Bronchial epithelial cell (primary cell): Measurements from ENCODE around the gene MMP14. TPM values are rescaled to one million over a fixed set of nuclear protein-coding genes. Genes with fewer than 3 reads are reported as not detected.

Experiments
- DNase-seq: peaks from one replicate; pipeline ENCODE4 v3.0.0-alpha.2; 2010; ENCODE audit warnings: low read depth
- FAIRE-seq: peaks from 2 replicates; lab custom pipeline; 2011; peaks lifted over from hg19 to GRCh38; lab: Jason Lieb, UNC
- H3K27me3 ChIP-seq: 2 replicates; pipeline ENCODE4 v1.5.1; 2011; ENCODE audit warnings: low read length; ENCODE audit not compliant: control insufficient read depth, insufficient read depth
- H3K36me3 ChIP-seq: 2 replicates; pipeline ENCODE4 v1.5.1; 2011; ENCODE audit warnings: low read length; ENCODE audit not compliant: control insufficient read depth, insufficient read depth
- H3K4me3 ChIP-seq: 2 replicates; pipeline ENCODE4 v1.5.1; 2011; ENCODE audit warnings: mild to moderate bottlenecking, low read depth, low read length, control low read depth
- total RNA-seq: library from RNA; depleted of rRNA; stranded (reverse); fragments of >200 nt; gene quantifications from 2 replicates; pipeline ENCODE4 v1.2.1, GENCODE V29; 2014
- TF ChIP-seq, protein P1 (sequence below): IDR thresholded peaks from 2 replicates; pipeline ENCODE4 v1.5.1; 2011; ENCODE audit warnings: mild to moderate bottlenecking, moderate library complexity, low read length, control low read depth, inconsistent platforms; ENCODE audit not compliant: insufficient read depth, severe bottlenecking

Gene MMP14
- total RNA-seq, 1 donor from 2014 or later, result 126 TPM

DNA sequence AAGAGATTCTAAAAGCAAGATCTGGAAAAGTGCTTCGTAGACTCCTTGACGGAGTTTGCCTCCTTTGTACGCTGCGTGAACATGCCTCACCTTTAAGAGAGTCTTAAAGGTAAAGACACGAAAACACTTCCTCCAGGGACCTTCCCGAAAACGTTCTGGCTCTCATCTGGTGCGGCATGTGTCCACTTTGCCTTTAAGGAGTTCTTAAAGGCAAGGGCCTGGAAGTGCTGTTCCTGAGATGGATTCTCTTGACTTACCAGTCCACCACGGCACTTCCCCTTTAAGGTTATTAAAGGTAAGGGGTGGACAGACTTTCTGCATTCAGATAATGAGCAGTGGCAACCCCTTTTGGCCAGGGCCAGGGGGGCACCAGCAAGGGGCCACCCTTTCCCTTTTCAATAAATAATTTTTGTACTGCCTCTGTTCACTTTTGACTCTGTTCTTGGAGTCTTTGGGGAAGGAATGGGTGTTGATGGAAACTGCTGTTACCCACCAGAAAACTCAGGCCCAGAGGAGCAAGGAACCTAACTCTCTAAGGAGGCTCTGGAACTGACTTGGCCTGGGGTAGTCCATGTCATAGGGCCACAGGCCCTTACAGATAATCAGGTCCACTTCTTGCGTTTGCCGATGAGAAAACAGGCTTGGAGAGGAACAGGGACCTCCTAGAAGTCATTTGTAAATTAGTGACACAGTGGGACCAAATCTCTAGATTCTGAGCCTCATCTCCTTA is 51.0 kb downstream of the MMP14 start:
- DNase-seq (peak; percentile 91), FAIRE-seq (no peak)
- H3K4me3 ChIP-seq, result peak overlapping the region; percentile 54
- H3K27me3 ChIP-seq, result no peaks in the 10 kb centered on the region
- no peaks in the 10 kb centered on the region for H3K36me3 ChIP-seq
- TF ChIP-seq, protein P1, sequence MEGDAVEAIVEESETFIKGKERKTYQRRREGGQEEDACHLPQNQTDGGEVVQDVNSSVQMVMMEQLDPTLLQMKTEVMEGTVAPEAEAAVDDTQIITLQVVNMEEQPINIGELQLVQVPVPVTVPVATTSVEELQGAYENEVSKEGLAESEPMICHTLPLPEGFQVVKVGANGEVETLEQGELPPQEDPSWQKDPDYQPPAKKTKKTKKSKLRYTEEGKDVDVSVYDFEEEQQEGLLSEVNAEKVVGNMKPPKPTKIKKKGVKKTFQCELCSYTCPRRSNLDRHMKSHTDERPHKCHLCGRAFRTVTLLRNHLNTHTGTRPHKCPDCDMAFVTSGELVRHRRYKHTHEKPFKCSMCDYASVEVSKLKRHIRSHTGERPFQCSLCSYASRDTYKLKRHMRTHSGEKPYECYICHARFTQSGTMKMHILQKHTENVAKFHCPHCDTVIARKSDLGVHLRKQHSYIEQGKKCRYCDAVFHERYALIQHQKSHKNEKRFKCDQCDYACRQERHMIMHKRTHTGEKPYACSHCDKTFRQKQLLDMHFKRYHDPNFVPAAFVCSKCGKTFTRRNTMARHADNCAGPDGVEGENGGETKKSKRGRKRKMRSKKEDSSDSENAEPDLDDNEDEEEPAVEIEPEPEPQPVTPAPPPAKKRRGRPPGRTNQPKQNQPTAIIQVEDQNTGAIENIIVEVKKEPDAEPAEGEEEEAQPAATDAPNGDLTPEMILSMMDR, result no peak

DNA sequence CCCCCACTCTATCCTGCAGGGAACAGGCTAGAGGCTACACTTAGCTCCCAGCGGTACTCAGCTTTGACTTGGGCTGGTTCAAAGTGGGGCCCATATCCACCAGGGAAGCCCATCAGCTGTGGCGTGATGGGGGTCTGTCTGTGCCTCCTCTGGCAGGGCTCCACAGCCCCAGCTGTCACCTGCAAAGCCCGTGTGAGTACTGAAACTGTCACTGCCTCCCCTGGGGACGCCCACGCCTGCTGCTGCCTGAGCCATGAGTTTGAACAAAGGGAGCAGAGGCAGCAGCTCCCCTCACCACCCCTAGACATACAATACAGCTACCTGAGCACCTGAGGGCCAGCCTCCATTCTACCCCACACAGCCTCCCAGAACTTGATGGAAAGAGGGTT is 51.6 kb downstream of the MMP14 start:
- peak overlapping the region; percentile 54 for H3K4me3 ChIP-seq
- FAIRE-seq, result no peak
- H3K36me3 ChIP-seq, result no peaks in the 10 kb centered on the region
- no peak for DNase-seq
- TF ChIP-seq, protein P1, result no peak
- no peaks in the 10 kb centered on the region for H3K27me3 ChIP-seq

DNA sequence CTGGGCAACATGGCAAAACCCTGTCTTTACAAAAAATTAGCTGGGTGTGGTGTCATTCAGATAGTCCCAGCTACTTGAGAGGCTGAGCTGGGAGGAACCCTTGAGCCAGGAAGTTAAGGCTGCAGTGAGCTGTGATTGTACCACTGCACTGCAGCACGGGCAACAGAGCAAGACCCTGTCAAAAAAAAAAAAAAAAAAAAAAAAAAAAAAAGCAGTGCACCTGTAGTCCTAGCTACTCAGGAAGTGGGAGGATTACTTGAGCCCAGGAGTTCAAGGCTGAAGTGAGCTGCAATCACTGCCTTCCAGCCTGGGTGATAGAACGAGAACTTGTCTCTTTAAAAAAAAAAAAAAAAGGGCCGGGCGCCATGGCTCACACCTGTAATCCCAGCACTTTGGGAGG is 52.3 kb downstream of the MMP14 start:
- no peak for FAIRE-seq
- no peak for DNase-seq
- H3K4me3 ChIP-seq, result no peak overlapping the region
- H3K27me3 ChIP-seq, result no peaks in the 10 kb centered on the region
- TF ChIP-seq, protein P1, result no peak
- H3K36me3 ChIP-seq, result no peaks in the 10 kb centered on the region

DNA sequence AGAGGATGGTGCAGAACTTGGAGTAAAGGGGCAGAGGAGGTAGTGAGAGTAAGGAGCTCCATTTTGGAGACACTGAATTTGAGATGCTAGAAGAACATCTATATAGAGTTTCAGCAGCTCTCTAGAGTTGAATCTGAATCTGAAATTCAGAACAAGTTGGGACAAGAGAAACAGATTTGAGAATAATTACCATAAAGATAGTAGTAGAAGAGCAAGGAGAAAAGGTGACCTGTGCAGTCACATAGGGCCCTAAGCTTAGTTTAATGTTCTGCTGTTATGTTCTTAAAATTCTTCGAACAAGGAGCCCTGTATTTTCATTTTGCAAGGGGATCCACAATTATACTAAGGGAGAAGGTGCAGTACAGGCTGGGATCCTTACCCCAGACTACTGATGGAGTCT is 54.0 kb downstream of the MMP14 start:
- Histone ChIP-seq H3K4me3 (no peak overlapping the region), H3K36me3 (no peaks in the 10 kb centered on the region), H3K27me3 (no peaks in the 10 kb centered on the region)
- TF ChIP-seq, protein P1, result no peak
- no peak for FAIRE-seq
- DNase-seq, result peak; percentile 46

DNA sequence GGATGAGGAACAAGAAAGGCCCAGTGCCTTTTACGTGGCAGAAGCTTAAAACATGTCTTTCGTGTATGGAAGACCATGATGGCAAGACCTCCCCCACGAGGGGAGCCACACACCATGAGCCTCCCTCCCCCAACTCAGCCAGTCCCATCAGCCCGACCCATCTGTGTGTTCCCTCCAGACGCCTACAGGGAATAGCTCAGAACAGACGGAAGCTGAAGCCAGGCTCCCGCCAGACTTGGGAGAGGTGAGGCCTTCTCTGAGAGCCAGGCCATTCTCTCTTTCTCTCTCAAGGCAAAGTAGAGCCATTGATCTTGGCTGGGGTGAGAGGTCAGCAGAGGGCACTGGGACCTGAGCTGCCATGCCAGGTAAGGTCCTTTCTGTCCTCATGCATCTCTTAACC is 56.1 kb downstream of the MMP14 start:
- Histone ChIP-seq H3K27me3 (no peaks in the 10 kb centered on the region), H3K4me3 (no peak overlapping the region), H3K36me3 (no peaks in the 10 kb centered on the region)
- TF ChIP-seq, protein P1, result no peak
- no peak for DNase-seq
- FAIRE-seq, result no peak

DNA sequence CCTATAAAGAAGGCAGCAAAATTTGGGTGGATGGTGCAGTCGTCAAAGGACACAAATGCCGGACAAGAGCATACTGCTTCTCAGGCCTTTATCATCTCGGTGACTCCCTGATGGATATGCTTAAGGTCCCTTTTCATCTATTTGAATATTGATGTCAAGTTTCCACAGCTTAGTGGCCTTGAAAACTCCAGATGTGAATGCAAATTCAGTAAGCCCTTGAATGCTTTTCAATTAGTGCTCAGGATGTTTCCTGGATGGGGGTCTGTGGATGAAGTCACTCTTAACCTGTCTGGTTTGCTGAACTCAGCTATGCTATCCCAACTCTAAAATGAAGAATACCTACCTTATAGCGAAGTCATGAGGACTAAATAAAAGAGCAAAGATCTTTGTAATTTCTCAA is 57.3 kb downstream of the MMP14 start:
- no peak for FAIRE-seq
- Histone ChIP-seq H3K4me3 (no peak overlapping the region), H3K36me3 (no peaks in the 10 kb centered on the region), H3K27me3 (no peaks in the 10 kb centered on the region)
- no peak for DNase-seq
- TF ChIP-seq, protein P1, result no peak
